ENCODE results near the gene KLHL4.
"Not testable (repeated sequence)": the region's sequence is repeated elsewhere in the genome, so short reads cannot be mapped to it uniquely, and the experiment has no call there.

KLHL4 gene, protein sequence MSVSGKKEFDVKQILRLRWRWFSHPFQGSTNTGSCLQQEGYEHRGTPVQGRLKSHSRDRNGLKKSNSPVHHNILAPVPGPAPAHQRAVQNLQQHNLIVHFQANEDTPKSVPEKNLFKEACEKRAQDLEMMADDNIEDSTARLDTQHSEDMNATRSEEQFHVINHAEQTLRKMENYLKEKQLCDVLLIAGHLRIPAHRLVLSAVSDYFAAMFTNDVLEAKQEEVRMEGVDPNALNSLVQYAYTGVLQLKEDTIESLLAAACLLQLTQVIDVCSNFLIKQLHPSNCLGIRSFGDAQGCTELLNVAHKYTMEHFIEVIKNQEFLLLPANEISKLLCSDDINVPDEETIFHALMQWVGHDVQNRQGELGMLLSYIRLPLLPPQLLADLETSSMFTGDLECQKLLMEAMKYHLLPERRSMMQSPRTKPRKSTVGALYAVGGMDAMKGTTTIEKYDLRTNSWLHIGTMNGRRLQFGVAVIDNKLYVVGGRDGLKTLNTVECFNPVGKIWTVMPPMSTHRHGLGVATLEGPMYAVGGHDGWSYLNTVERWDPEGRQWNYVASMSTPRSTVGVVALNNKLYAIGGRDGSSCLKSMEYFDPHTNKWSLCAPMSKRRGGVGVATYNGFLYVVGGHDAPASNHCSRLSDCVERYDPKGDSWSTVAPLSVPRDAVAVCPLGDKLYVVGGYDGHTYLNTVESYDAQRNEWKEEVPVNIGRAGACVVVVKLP

DNA sequence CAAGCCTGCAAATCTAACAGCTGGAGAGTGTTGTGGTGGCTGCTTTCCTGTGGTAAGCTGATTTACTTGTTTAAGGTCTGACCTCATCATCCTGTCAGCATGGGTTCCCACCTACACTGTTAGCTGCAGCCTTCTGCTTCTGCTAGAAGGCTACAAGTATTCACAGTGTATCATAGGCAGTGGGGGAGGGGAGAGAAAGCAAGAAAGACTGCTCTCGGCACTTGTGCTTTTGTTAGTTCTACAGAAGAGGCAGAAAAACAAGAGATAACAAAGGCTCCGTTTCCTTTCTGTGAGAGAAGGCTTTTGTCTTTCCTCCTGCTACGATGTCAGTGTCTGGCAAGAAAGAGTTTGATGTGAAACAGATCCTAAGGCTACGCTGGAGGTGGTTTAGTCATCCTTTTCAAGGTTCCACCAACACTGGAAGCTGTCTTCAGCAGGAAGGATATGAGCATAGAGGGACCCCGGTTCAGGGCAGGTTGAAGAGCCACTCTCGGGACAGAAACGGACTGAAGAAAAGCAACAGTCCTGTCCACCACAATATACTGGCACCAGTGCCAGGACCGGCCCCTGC, at the start of gene KLHL4:
Gene KLHL4, plus strand, starts transcription at position 232 of the 571 bp plus-strand sequence. Its CDS starts 92 bp downstream, at position 324.
- no peak for DNase-seq (ENCODE audit: low read depth)

DNA sequence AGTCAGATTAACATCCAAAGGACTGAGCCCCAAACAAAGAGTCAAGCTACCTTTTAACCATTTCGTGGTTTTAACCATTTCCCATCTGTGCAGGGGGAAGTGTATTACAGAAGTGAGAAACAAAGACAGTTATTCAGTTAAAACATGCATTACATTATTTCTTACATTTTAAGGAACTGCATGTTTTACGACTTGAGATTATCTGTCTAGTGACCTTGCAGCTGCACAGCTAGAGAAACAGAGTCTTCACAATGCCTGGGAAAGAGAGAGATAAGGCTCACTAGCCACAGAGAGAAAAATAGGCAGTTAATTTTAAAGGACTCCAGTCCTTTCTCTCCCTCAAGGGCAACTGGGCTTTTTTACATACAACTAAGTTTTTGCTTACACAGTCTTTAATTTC, 48.7 kb upstream of the KLHL4 start:
- no peak for DNase-seq (ENCODE audit: low read depth)

DNA sequence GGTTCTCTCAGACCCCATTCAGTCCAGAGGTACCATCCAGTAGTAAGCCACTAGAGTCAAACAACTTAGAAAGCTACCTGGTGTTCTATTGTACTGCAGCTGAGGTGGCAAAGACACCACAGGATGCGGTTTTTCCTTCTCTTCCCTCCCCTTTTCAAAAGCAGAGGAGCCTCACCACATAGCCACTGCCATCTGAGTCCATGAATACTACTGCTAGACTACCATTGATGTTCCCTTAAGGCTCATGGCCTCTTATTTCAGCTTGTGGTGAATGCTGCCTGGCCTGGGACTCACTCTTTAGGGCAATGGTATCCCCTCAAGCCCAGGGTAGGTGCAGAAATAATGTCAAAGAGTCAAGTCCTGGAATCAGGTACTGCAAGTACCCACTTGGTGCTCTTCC, 41.8 kb upstream of the KLHL4 start:
- no peak for DNase-seq (ENCODE audit: low read depth)

DNA sequence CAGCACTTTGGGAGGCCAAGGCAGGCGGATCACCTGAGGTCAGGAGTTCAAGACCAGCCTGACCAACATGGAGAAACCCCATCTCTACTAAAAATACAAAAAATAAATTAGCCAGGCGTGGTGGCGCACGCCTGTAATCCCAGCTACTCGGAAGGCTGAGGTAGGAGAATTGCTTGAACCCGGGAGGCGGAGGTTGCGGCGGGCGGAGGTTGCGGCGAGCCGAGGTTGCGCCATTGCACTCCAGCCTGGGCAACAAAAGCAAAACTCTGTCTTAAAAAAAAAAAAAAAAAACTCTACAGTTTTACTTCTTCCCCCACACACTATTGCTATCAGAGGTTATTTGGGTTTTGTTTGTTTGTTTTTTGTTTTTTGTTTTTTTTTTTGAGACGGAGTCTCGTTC, 38.9 kb upstream of the KLHL4 start:
- not testable (repeated sequence) for DNase-seq (ENCODE audit: low read depth)

DNA sequence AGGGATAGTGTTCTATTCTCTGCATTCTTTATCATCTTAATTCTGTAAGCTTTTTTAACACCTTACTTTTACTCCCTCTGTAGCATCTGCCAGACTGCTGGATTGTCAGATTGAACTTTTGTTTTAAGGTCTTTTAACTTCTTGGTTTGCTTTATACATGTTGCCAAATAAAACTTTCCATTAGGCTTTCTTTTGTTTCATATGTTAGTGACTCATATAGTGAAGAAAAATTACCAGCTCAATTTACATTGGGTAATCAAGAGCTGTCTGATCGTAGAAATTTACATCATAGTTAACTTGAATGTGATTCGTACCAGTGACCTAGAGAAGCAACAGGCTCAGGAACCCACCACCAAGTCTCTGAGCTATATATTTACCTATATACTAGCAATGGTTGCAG, 28.5 kb upstream of the KLHL4 start:
- no peak for DNase-seq (ENCODE audit: low read depth)

DNA sequence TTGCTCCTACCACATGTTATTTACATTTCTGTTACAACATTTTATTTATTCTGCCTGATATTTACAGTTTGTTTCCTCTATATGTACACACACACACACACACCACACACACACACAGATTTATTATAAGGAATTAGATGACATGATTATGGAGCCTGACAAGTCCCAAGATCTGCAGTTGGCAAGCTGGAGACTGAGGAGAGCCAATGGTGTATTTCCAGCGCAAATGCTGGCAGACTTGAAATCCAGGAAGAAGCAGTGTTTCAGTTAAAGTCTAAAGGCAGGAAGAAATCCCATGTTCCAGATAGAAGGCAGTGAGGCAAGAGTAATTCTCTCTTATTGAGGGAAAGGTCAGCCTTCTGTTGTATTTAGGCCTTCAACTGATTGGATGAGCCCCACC, 1.8 kb upstream of the KLHL4 start:
- no peak for DNase-seq (ENCODE audit: low read depth)

DNA sequence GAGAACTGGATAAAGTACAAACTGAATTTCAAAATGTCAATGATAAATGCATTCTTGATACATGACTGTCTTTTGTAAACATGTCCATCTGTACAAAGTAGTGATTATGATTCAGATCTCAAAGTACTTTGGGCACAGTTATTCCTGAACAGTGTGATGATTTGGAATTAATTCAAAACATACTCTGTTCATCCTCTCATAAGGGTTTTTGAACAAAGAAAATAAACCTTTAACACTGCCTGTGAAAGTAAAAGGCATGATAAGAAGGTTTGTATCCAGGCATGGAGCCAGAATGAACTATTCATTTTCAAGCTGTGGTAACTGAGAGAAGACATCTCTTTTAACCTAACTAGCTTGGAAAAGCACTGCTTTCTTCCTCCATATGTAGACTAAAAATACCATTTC, 883 bp upstream of the KLHL4 start:
- no peak for DNase-seq (ENCODE audit: low read depth)

DNA sequence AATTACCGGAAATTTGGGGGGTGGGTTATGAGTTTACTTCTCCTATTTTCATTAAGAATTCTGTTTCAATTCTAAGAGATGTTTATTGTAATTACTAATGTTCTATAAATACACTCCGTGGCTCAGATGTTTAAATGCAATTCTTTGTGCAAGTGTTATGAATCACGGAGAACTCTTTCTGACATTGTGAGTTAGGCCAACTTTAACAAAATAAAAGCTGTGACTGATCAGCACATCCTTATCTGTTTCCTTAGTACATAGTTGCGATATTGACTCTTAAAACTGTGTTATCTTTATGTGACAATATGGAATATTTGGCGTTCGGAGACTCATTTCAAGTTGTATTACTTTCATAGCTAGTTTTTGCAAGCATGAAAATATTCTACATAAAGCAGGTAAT, 902 bp downstream of the KLHL4 start:
- DNase-seq (ENCODE audit: low read depth): no peak

DNA sequence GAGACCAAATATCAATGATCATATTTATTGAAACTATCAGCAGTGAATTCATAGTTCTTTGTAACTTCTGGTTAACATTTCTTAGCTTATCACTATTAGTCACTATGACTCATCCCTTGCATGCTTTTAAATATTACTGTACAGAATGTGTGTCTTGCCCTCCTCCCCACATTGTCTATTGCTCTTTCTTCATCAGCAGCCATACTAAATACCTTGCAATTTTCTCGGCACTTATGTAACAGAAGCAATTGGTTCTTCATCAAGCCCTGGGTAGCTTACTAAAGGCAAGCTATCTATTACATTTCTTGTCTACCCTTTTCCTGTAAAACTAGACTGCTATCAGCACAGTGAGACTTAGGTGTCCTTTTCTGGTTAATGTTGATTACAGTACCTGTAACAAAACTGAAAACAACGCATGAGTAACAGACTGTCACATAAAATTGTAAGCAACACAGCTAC, 8.2 kb downstream of the KLHL4 start:
- no peak for DNase-seq (ENCODE audit: low read depth)

DNA sequence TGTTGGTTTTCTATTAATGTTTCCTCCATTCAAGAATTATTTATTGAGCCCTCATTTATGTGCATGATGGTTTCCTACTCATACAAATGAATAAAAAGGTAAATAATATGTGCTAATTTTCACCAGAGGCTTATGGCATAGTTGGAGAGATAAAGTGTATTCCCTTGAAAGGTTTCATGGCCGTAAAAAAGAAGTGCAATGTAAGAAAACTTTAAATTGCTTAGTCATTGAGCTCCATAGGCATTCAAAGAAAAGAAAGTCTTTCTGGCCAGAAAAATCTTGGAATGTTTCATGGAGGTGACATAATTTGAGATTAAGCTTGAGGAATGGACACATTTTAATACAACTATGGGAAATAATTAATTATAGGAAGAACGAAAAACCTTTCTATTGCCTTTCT, 8.7 kb downstream of the KLHL4 start:
- no peak for DNase-seq (ENCODE audit: low read depth)

DNA sequence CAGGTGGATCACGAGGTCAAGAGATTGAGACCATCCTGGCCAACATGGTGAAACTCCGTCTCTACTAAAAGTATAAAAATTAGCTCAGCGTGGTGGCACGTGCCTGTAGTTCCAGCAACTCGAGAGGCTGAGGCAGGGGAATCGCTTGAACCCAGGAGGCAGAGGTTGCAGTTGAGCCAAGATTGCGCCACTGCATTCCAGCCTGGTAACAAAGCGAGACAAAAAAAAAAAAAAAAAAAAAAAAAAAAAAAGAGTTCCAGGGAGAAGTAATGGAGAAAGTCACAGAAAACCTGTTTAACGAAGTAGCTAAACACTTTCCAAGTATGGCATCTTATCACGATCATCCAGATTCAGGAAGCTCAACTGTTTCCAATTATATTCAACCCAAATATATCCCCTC, 10.9 kb downstream of the KLHL4 start:
- no peak for DNase-seq (ENCODE audit: low read depth)

DNA sequence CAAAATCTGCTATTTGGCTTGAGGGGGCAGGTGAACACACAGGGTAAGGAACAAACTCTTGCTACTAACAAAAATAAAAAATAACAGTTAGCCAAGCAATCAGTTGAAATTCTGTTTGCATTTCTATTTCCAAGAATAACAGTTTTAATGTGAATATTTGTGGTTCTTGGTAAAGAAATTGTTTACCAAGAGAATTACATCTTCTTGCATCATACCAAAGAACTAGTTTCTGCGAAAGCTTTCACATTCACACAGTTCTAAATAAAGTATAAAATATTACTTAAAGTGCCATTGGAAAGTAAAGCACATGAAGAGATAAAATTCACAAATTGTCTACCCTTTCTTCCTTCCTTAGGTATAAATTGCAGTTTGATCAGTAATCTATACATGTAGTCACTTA, 54.4 kb downstream of the KLHL4 start:
- no peak for DNase-seq (ENCODE audit: low read depth)

DNA sequence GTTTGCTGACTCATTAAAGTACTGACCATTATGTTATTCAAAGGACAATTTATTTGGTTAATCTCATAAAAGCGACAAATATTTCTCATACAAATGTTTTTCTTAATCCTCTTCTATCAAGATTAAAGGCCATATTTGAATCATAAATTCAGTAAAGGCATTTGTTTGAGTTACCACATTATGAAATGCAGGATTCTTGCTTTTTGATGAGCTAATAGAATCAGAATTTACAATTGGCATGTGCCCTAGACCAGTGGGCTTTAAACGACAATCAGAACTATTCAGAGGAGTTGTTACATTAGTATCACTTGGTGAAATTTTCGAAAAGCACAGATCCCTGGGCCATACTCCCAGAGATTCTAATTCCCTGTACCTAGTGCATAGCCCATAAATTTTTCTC, 55.3 kb downstream of the KLHL4 start:
- no peak for DNase-seq (ENCODE audit: low read depth)

DNA sequence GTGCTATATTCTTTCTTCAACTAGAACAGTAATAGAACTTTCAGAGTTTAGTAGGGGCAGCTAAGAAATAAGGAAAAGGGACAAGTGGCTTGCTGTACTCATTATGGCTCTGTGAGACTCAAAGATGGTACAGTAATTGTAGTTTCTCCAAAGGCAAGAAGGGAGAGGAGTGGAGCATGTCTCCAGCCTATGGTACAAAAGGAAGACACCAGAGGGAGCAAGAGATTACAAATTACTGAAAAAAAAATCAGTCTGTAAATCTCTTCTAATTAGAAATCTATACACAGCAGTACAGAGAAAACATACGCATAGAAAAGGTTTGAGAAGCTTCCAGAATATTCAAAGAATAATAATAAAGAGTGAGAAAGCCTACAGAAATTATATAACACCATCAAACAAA, 61.4 kb downstream of the KLHL4 start:
- DNase-seq (ENCODE audit: low read depth): no peak

DNA sequence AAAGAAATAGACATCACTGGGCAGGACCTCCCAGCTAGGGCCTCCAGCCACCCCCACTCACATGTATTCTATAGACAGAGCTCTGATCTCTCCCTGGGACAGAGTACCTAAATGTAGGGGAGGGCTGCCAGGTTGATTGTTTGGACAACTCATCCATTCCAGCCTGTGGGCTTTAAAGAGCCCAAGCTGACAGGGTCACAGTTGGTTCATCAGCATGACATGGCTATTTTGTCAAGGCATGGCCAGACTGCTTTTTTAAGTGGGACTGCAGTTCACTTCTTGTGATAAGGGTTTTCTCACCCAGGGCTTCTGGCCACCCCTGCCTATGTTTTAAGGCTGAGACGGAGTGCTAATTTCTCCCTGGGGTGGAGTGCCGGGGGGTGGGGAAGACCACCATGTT, 63.3 kb downstream of the KLHL4 start:
- DNase-seq (ENCODE audit: low read depth): no peak

DNA sequence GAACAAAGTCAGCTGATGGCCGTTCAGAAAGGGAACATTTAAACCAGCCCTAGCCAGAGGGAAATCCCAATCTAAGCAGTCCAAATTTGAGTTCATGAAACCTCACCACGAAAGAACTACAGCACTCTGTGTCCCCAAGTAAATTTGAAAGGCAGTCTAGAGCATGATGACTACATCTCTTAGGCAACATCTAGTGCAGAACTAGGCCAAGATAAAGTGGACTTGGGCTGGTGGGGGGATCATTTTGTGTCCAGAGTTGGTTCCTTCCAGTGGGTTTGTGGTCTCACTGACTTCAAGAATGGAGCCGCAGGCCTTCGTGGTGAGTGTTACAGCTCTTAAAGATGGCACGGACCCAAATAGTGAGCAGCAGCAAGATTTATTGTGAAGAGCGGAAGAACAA, 64.9 kb downstream of the KLHL4 start:
- no peak for DNase-seq (ENCODE audit: low read depth)

DNA sequence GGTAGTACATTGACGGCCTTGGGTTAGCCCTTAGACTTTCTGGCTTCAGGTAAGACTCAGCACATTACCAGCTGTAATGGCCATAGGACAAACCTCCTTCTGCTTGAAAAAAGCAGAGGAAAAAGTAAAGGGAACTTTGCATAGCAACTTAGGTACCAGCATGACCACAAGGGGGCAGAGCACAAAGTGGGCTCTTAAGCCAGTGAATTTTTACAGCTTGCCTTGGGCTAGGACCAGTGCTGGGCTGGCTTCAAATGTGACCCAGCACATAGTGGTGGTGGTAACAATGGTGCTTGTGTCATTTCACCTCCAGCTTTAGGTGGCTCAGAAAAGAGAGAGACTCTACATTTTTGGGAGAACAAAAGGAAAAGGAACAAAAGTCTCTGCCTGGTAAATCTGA, 66.1 kb downstream of the KLHL4 start:
- no peak for DNase-seq (ENCODE audit: low read depth)

DNA sequence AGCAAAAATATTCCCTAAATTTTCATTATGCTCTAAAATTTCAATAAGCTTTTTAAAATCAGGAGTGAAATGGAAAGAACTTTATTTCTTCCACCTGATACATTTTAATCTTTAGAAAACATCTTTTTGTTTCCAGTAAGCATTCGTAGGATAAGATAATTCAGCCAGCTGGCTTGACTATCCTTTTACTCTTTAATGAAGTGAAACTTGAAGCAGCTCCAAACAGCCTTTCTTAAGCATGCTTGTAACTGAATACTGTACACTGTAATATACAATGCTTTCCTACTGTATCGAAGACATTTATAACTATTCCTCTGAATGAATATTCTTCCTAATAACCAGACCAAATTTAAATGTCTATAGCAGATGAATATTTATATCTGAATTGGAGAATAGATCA, 98.8 kb downstream of the KLHL4 start:
- no peak for DNase-seq (ENCODE audit: low read depth)

DNA sequence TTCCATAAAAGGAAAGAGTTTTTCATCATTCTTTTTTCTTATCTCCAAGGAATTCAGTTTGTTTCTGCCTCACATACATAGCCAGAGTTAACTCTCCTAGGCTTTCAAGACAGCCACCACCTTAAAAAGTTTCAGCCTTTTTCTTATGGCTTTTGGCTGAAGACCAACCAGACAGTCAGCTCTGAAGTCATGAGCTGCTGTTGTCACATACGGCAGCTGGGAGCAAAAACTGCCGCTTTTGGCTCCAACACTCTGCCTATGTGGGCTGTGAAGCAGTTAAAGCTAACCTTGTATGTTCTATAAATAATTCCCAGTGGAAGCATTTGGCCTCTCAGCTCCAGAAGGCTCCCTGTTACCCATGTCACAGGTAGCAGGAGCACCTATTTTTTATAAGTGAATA, 104.1 kb downstream of the KLHL4 start:
- no peak for DNase-seq (ENCODE audit: low read depth)

DNA sequence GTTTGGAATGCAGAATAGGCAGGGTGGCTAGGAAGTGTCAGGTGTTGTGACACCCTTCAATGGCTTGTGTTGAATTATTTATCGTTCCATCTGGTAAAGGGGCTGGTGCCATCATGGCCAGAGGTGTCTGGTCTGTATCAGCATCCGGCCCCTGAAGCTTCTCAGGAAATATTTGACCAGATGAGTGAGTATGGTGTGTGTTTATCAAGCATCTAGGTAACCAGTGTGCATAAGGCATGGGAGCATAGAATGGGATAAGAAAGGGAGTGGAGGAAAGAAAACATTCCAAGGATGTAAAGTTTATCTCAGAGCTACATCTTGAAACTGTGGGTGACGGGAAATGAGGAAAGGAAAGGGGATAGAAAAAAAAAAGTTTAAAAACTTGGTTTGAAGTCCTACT, 109.4 kb downstream of the KLHL4 start:
- DNase-seq (ENCODE audit: low read depth): no peak

DNA sequence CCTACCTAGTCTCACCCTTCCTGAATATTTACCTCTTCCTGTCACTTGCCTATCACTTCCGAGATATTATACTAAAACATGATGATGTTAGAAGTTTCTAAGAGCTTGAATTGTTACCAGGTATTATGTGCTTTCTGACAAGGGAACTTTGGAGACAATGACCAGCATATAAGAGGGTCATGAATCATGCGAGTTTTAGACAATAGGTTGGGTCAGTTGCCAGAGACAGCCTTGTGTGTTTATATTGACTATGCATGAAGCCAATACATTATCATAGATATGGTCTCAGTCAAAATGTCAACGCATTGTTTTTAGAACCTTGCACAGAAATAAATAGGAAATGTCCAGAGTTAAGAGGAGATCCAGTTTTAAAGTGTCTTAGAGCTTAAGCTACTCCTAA, 116.8 kb downstream of the KLHL4 start:
- no peak for DNase-seq (ENCODE audit: low read depth)

DNA sequence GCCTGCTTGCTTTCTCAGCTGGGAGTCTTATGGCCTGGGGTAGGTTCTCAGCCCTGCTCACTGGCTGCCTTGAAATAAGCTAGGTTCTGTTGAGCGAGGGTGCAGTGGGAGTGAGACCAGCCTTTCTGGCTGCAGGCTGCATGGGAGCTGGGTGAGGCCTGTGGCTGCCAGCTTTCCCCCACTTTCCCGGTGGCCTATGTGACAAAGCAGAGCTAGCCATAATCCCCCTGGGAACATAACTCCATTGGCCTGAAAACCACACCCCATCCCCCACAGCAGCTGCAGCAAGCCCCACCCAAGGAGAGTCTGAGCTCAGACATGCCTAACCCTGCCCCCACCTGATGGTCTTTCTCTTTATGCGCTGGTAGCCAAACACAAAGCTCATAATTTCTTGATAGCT, 118.9 kb downstream of the KLHL4 start:
- no peak for DNase-seq (ENCODE audit: low read depth)

DNA sequence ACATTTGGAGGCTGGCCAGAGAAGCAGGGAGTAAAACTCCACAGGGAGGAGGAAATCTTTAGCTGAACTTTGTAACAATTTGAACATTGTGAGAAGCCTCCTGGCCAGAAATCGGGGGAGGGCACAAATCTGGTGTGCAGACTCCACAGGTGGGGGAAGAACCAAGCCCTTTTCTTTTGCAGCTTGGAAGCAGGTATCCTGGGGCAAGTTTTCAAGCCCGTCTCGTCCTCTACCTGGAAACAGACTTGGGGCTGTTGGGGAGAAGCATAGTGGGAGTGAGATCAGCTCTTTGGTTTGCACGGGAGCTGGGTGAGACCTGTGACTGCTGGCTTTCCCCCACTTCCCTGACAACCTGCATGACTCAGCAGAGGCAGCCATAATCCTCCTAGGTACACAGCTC, 123.8 kb downstream of the KLHL4 start:
- not testable (repeated sequence) for DNase-seq (ENCODE audit: low read depth)

All from GM04504 (cell line).